Suprapubic skin (tissue), 3 donors: Measurements from ENCODE around the gene HCN4.

ENCODE experiments used
- POLR2A ChIP-seq, 2 donors: fragments of 450-650 bp; IDR thresholded peaks; one replicate each; pipeline ENCODE4 v1.6.1; 2017; ENCODE audit warnings: antibody characterized with exemption in 2 of 2, mild to moderate bottlenecking in 2 of 2, moderate library complexity in 2 of 2
- TF ChIP-seq, protein P1 (sequence below), 2 donors: fragments of 200-600 bp in 1 of 2; fragments of 450-650 bp in 1 of 2; sonication (generic) in 1 of 2; IDR thresholded peaks; one replicate each; pipeline ENCODE4 v1.5.1; 2016 to 2019; ENCODE audit warnings: antibody characterized with exemption in 2 of 2, mild to moderate bottlenecking in 1 of 2, moderate library complexity in 1 of 2

DNA sequence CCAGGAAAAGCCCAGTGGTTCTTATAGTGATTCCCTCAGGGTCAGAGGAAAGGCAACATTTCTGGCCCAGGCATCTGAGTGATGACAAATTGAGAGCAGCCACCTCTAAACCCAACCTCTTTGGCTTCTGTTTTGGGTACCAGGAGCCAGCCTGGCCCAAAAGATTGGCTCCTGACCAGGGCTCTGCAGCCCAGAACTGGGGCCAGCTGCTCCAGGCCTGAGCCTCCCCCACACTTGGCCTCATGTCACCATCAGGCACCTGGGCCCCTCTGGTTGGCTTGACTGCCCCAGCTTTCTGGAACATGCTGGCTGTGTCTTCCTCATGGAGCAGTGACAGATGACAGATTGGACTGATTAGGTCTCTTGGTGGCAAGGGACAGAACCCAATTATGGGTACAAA, 26.0 kb upstream of the HCN4 start:
- TF ChIP-seq, protein P1, sequence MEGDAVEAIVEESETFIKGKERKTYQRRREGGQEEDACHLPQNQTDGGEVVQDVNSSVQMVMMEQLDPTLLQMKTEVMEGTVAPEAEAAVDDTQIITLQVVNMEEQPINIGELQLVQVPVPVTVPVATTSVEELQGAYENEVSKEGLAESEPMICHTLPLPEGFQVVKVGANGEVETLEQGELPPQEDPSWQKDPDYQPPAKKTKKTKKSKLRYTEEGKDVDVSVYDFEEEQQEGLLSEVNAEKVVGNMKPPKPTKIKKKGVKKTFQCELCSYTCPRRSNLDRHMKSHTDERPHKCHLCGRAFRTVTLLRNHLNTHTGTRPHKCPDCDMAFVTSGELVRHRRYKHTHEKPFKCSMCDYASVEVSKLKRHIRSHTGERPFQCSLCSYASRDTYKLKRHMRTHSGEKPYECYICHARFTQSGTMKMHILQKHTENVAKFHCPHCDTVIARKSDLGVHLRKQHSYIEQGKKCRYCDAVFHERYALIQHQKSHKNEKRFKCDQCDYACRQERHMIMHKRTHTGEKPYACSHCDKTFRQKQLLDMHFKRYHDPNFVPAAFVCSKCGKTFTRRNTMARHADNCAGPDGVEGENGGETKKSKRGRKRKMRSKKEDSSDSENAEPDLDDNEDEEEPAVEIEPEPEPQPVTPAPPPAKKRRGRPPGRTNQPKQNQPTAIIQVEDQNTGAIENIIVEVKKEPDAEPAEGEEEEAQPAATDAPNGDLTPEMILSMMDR (IDR thresholded peaks at IDR 0.05): no peak
- no peak for TF ChIP-seq POLR2A (IDR thresholded peaks at IDR 0.05)
